Lower leg skin (tissue), 4 donors: Measurements from ENCODE around the gene C4orf50. TPM values are rescaled to one million over a fixed set of nuclear protein-coding genes. Genes with fewer than 3 reads are reported as not detected.
A peak's percentile ranks its signal among the peaks of the same experiment; 100 is the strongest.

Experiments
- DNase-seq, 2 donors: peaks; one replicate each; pipeline ENCODE4 v3.0.0-alpha.2; 2019; ENCODE audit warnings: low spot score in 2 of 2
- H3K4me3 ChIP-seq: fragments of 200-600 bp; sonication (generic); 2 replicates; pipeline ENCODE4 v1.5.1; 2017; ENCODE audit warnings: mild to moderate bottlenecking, low read depth; ENCODE audit not compliant: poor library complexity, severe bottlenecking
- POLR2A ChIP-seq, 2 donors: fragments of 450-650 bp; IDR thresholded peaks; one replicate each; pipeline ENCODE4 v1.6.1; 2016 to 2017; ENCODE audit warnings: antibody characterized with exemption in 2 of 2, mild to moderate bottlenecking in 1 of 2, moderate library complexity in 1 of 2
- WGBS, 2 donors: methylation state at CpG; one replicate each; pipeline ENCODE4 v1.1.5; 2018; 5-methylcytosine and 5-hydroxymethylcytosine counted together
- intact Hi-C: fragments of 100-400 bp; cut with DNase I; formaldehyde crosslinking; loops from one replicate; pipeline ENCODE4 v1.15.0; 2023; ENCODE audit warnings: low total_unique reads
- total RNA-seq, 4 donors: library from RNA; depleted of rRNA; stranded (reverse); fragments of >200 nt; gene quantifications; one replicate each; pipeline ENCODE4 v1.1.0, GENCODE V29; 2016
- TF ChIP-seq, protein P1 (sequence below), 3 donors: fragments of 450-650 bp; IDR thresholded peaks; one replicate each; pipeline ENCODE4 v1.5.1; 2016; ENCODE audit warnings: antibody characterized with exemption in 3 of 3, mild to moderate bottlenecking in 3 of 3, moderate library complexity in 2 of 3

C4orf50 gene
- total RNA-seq, 4 donors from 2014 or later: not detected

- peak in 1 of 2 donors; percentile 30 for DNase-seq
- intact Hi-C loops: no loop called here
Measured at GRCh38 chr4:6019316-6020263, 1.4 kb upstream of the C4orf50 start.

GRCh38 chr4:6017800-6018199 lies 431 bp downstream of the C4orf50 start:
- TF ChIP-seq, protein P1, sequence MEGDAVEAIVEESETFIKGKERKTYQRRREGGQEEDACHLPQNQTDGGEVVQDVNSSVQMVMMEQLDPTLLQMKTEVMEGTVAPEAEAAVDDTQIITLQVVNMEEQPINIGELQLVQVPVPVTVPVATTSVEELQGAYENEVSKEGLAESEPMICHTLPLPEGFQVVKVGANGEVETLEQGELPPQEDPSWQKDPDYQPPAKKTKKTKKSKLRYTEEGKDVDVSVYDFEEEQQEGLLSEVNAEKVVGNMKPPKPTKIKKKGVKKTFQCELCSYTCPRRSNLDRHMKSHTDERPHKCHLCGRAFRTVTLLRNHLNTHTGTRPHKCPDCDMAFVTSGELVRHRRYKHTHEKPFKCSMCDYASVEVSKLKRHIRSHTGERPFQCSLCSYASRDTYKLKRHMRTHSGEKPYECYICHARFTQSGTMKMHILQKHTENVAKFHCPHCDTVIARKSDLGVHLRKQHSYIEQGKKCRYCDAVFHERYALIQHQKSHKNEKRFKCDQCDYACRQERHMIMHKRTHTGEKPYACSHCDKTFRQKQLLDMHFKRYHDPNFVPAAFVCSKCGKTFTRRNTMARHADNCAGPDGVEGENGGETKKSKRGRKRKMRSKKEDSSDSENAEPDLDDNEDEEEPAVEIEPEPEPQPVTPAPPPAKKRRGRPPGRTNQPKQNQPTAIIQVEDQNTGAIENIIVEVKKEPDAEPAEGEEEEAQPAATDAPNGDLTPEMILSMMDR (IDR thresholded peaks at IDR 0.05): no peak
- TF ChIP-seq POLR2A (IDR thresholded peaks at IDR 0.05): no peak
- no peak for DNase-seq
- 85 to 90% methylated on average over 11 of the region's 11 CpGs for WGBS, 2 donors
- H3K4me3 ChIP-seq: no peak overlapping the region
- intact Hi-C loops: no loop called here

More at GRCh38 chr4:6019316-6020263, 1.4 kb upstream of the C4orf50 start:
- WGBS, 2 donors: 33 to 37% methylated on average over 22 of the region's 22 CpGs
- TF ChIP-seq, protein P1 (IDR thresholded peaks at IDR 0.05): no peak
- no peak for TF ChIP-seq POLR2A (IDR thresholded peaks at IDR 0.05)
- H3K4me3 ChIP-seq: no peak overlapping the region

DNA sequence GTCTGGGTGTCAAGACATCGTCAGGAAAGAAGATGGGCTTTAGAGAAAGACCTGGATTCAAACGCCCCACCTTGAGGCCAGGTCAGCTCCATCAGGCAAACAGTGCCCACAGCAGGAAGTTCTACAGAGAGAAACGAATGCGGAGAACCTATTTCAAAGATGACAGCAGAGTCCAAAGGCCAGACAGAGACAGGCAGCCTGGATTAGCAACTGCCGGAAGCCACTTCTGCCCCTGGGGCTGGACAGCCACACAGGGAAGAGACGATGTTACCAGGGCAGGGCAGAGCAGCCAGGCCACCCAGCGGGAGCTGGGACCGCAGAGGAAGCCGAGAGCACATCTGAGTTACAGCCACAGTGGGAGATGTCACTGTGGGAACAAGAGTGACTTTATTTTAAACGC lies 1.2 kb downstream of the C4orf50 start:
- intact Hi-C loops: no loop called here
- WGBS, 2 donors: 64 to 70% methylated on average over 10 of the region's 10 CpGs
- TF ChIP-seq, protein P1 (IDR thresholded peaks at IDR 0.05): no peak
- no peak for TF ChIP-seq POLR2A (IDR thresholded peaks at IDR 0.05)
- no peak overlapping the region for H3K4me3 ChIP-seq
- DNase-seq: no peak

- TF ChIP-seq, protein P1 (IDR thresholded peaks at IDR 0.05): no peak
- no peak for TF ChIP-seq POLR2A (IDR thresholded peaks at IDR 0.05)
- WGBS, 2 donors: 83 to 84% methylated on average over 12 of the region's 12 CpGs
- intact Hi-C loops: no loop called here
- no peak for DNase-seq
- no peak overlapping the region for H3K4me3 ChIP-seq
Measured at GRCh38 chr4:6013564-6013963, 4.7 kb downstream of the C4orf50 start.

DNA sequence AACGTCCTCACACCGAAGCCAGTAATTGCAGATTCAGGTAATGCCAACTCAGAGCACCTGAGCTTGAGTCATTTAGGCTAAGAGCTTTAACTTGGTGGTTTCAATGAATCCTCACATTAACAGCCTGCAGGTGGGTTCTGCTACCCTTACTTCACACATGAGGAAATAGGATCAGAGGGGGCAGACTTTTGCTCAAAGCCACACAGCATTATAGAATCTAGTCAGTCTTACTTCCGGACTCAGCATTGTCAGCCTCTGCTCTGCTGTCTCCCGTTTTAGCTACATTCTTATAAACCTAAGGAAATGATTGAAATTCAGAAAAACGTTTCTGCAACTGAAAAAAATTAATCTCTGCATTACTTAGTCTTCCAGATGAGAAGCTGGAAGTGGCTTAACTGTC lies 6.0 kb downstream of the C4orf50 start:
- no peak overlapping the region for H3K4me3 ChIP-seq
- TF ChIP-seq, protein P1 (IDR thresholded peaks at IDR 0.05): no peak
- no peak for TF ChIP-seq POLR2A (IDR thresholded peaks at IDR 0.05)
- no peak for DNase-seq
- intact Hi-C loops: no loop called here
- WGBS, 2 donors: 50% methylated on average over 5 of the region's 5 CpGs
